ENCODE results near the gene KCNJ8. TPM values are rescaled to one million over a fixed set of nuclear protein-coding genes. Genes with fewer than 3 reads are reported as not detected.

KCNJ8 gene
- total RNA-seq, 1 donor from 2014 or later, result 0.25 TPM

DNA sequence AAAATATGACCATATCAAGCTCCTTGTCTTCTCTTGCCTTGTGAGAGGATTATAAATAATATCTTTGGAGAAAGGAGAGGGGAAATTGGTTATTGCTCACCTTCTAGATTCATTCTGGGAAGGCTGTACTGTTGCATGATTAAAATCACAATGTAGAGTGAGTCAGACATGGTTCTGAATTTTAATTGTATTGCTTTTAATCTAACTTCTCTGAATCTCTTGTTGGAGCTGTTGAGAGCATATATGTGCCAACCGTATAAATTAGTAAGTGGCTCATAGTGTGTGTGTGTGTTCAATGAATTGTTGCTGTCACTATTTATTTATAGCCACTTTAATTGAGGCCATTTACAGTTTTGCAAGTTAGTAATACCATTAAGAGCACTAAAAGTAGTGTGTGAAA, 56.1 kb downstream of the KCNJ8 start:
- Histone ChIP-seq H3K27me3 (ENCODE audit: control insufficient read depth, insufficient read depth, low read length) (no peaks in the 10 kb centered on the region), H3K36me3 (ENCODE audit: control insufficient read depth, insufficient read depth, low read length) (no peaks in the 10 kb centered on the region), H3K4me3 (ENCODE audit: low read depth, low read length) (no peak overlapping the region)
- TF ChIP-seq, protein P1, sequence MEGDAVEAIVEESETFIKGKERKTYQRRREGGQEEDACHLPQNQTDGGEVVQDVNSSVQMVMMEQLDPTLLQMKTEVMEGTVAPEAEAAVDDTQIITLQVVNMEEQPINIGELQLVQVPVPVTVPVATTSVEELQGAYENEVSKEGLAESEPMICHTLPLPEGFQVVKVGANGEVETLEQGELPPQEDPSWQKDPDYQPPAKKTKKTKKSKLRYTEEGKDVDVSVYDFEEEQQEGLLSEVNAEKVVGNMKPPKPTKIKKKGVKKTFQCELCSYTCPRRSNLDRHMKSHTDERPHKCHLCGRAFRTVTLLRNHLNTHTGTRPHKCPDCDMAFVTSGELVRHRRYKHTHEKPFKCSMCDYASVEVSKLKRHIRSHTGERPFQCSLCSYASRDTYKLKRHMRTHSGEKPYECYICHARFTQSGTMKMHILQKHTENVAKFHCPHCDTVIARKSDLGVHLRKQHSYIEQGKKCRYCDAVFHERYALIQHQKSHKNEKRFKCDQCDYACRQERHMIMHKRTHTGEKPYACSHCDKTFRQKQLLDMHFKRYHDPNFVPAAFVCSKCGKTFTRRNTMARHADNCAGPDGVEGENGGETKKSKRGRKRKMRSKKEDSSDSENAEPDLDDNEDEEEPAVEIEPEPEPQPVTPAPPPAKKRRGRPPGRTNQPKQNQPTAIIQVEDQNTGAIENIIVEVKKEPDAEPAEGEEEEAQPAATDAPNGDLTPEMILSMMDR (IDR thresholded peaks at IDR 0.05; ENCODE audit: insufficient read depth, low read length, poor library complexity, severe bottlenecking), result no peak
- DNase-seq (ENCODE audit: low read depth), result no peak

DNA sequence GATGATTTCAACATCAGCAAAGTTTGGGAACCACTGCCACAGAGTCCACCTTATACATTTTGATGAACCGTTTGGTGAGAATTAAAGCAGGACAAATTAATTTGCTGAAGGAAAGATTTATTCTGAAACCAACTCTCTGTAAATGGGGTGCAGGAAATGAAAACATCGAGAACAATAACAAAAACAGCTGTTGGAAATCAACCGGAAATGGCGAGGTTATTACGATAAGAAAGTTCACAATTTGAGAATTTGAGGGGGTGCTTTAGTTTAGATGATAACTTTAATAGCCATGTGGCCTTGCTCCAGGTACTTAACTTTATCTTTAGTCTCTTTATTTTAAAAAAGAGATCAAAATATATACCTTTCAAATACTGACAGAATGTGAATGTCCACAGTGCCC, 56.7 kb downstream of the KCNJ8 start:
- H3K36me3 ChIP-seq (ENCODE audit: control insufficient read depth, insufficient read depth, low read length), result no peaks in the 10 kb centered on the region
- TF ChIP-seq, protein P1 (IDR thresholded peaks at IDR 0.05; ENCODE audit: insufficient read depth, low read length, poor library complexity, severe bottlenecking), result no peak
- no peak for DNase-seq (ENCODE audit: low read depth)
- H3K4me3 ChIP-seq (ENCODE audit: low read depth, low read length), result no peak overlapping the region
- no peaks in the 10 kb centered on the region for H3K27me3 ChIP-seq (ENCODE audit: control insufficient read depth, insufficient read depth, low read length)

DNA sequence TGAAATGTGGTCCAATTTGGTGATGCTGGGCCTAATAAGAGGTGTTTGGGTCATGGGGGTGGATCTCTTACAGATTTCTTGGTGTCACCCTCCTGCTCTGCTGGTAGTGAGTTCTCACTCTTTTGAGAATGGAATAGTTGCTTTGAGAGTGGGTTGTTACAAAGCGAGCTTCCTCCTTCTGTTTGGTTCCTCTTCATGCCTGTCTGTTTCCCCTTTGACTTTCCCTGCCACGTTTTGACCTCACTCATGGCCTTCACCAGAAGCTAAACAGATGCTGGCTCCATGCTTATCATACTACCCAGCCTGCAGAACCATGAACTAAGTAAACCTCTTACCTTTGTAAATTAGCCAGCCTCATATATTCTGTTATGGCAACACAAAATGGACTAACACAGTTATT, 59.1 kb downstream of the KCNJ8 start:
- no peak for DNase-seq (ENCODE audit: low read depth)
- TF ChIP-seq, protein P1 (IDR thresholded peaks at IDR 0.05; ENCODE audit: insufficient read depth, low read length, poor library complexity, severe bottlenecking), result no peak
- Histone ChIP-seq H3K4me3 (ENCODE audit: low read depth, low read length) (no peak overlapping the region), H3K36me3 (ENCODE audit: control insufficient read depth, insufficient read depth, low read length) (no peaks in the 10 kb centered on the region), H3K27me3 (ENCODE audit: control insufficient read depth, insufficient read depth, low read length) (no peaks in the 10 kb centered on the region)

Other genes with a start within 250 kb of the KCNJ8 start
- 7.5 and 9.4 TPM in 2 replicates for gene SPX, start 248.4 kb downstream of the KCNJ8 start, total RNA-seq
- gene GYS2, start 169.9 kb downstream of the KCNJ8 start, total RNA-seq, result not detected in 2 replicates
- 529 and 625 TPM in 2 replicates for gene LDHB, start 116.9 kb downstream of the KCNJ8 start, total RNA-seq
- 0.07 and 0.17 TPM in 2 replicates for gene ABCC9, start 166.7 kb upstream of the KCNJ8 start, total RNA-seq